Measurements from ENCODE around the gene SCARB1.

The SCARB1 gene

DNA sequence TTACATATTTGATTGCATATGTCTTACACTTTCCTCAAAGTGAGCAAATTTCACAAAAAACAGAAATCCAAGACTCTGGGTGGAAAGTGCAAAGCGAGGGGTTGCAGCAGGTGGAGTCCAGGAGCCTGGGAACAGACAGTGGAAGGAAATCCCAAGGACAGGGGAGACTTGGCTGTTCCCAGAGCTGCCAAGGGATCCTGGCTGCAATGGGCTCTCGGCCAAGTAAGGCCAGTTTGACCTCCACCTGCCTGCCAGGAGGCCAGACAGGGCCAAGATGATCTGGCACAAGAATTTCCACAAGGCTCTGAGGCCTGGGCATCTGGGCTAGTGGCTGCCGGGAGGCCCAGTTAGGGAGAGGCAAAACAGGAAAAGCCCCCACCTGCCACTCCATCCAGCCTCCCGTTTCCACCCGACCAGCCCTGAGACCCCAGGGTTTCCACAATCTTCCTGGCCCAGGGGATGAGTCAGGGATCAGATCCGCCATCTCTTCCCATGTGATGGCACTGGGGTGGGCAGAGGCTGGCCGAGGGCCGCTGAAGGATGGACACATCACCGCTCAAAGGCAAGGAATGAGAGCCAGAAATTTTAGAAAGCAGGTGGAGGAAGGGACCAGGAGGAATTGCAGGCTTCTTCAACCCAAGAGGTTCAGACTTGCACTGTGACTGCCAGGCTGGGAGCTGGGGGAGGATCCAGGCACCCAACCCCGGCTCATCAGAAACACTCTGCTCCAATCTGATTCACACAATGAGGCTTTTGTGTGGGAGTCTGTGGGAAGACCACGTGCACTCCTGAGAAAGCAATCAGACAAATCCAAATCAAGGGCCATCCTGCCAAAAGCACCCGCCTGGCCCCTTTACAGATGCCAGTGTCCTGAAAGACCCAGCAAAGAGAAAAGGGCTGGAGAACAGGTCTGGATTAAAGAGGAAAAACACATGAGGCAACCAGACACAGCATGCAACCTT is 16.3 kb downstream of the SCARB1 start:
- no peaks in the 10 kb centered on the region for H3K9me3 ChIP-seq (ENCODE audit: control insufficient read depth, insufficient read depth, low read length)
- H3K9ac ChIP-seq (ENCODE audit: low read depth, low read length): no peak overlapping the region
- no peaks in the 10 kb centered on the region for H3K4me1 ChIP-seq (ENCODE audit: insufficient read depth, low read length)
- no peaks in the 10 kb centered on the region for H3K36me3 ChIP-seq (ENCODE audit: insufficient read depth, low read length)

DNA sequence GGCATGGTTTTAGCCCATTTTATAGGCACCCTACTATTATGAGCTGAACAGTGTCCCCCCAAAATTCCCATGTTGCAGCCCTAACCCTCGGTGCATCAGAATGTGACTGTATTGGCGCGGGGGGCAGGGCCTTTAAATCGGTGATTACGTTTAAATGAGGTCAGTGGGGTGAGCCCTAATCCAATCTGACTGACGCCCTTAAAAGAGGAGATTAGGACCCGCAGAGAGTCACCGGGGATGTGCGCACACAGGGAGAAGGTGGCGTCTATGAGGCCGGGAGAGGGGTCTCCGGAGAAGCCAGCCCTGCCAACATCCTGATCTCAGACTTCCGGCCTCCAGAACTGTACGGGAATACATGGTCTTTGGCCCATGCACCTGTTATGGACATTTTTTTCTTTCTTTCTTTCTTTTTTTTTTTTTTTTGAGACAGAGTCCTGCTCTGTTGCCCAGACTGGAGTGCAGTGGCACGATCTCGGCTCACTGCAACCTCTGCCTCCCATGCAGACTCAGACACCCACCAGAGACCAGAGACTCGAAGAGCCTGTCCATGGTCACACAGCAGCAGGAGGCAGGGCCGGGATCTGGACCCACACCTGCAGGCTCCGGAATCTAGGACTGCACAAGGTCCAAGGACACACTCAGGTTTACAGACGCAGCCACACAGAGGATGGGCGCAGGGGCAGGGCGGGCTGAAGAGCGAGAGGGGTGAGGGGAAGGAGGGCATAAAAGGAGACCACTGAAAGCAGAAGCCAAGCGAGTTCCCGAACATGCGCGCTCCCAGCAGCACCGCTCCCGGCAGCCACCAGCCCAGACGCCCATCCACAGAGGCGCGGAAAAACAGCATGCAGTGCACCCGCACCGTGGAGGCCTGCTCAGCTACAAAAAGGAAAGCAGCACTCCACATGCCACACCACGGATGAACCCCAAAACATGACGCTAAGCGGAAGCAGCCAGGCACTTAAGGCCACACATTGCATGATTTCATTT is 19.0 kb downstream of the SCARB1 start:
- H3K36me3 ChIP-seq (ENCODE audit: insufficient read depth, low read length): no peaks in the 10 kb centered on the region

DNA sequence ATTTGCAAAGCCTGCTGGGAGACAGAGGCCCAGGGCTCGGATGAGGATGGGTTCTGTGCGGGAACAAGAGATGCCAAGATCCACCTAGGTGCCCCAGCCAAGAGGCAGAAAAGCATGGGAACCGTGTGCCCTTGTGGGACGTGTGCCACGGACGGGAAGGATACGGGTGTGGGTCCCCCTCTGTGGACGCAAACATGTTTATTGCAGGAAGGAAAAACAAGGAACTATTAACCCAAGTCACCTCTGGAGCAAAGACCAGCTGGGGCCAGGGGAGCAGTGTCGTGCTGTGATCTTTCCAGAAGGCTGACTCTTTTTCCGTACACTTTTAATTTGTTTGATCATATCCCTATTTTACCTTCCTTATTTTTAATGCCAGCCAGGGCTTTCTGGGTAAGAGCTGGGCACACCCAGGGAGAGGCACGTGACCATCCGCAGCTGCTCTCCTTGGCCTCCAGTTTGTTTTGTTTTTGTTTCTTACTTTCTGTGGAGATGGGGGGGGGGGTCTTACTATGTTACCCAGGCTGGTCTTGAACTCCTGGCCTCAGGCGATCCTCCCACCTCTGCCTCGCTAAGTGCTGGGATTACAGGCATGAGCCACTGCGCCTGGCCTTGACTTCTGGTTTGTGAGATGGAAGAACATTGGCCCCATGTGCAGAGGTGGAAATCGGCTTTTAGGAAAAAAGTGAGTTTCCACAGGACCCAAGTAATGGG is 20.7 kb downstream of the SCARB1 start:
- no peaks in the 10 kb centered on the region for H3K9me3 ChIP-seq (ENCODE audit: control insufficient read depth, insufficient read depth, low read length)
- H3K4me1 ChIP-seq (ENCODE audit: insufficient read depth, low read length): peaks cover 8% of the 10 kb centered on the region
- H3K9ac ChIP-seq (ENCODE audit: low read depth, low read length): no peak overlapping the region
- H3K36me3 ChIP-seq (ENCODE audit: insufficient read depth, low read length): no peaks in the 10 kb centered on the region

More for the DNA sequence above, 19.0 kb downstream of the SCARB1 start:
- H3K9ac ChIP-seq (ENCODE audit: low read depth, low read length): no peak overlapping the region
- H3K4me1 ChIP-seq (ENCODE audit: insufficient read depth, low read length): peaks cover 3% of the 10 kb centered on the region; the same call in 1 of the 2 replicates
- H3K9me3 ChIP-seq (ENCODE audit: control insufficient read depth, insufficient read depth, low read length): no peaks in the 10 kb centered on the region

DNA sequence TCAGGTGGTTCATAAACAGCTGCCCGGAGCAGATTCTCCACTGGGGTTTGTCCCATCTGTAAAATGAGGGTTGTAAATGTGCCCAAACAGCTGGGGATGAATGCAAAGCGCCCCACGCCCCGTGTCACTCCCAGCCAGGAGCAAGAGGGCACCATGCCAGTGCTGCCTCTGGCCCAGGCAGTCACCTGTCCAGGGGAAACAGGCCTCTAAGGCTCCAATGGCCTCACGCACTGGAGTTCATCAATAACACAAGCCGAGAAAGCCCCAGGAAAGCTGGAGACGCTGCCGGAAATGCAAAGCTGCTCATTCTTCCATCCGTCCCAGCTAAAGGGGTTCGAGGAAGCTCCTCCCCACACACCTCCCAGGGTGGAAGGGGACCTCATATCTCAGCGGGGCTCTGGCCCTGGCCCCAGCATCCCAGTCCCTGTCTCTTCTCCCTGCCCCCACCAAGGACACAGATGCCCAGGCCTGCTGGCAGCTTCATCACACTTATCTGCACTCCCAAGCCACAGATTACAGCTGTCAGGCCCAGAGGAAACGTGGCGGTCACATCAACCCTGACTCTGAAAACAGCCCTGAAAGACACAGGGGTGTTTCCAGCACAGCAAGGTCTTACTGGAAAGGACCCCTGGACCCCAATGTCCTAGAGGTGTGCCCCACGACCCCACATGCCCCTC is 21.5 kb downstream of the SCARB1 start:
- Histone ChIP-seq H3K4me1 (ENCODE audit: insufficient read depth, low read length) (peaks cover 8% of the 10 kb centered on the region), H3K36me3 (ENCODE audit: insufficient read depth, low read length) (no peaks in the 10 kb centered on the region), H3K9me3 (ENCODE audit: control insufficient read depth, insufficient read depth, low read length) (no peaks in the 10 kb centered on the region), H3K9ac (ENCODE audit: low read depth, low read length) (no peak overlapping the region)

DNA sequence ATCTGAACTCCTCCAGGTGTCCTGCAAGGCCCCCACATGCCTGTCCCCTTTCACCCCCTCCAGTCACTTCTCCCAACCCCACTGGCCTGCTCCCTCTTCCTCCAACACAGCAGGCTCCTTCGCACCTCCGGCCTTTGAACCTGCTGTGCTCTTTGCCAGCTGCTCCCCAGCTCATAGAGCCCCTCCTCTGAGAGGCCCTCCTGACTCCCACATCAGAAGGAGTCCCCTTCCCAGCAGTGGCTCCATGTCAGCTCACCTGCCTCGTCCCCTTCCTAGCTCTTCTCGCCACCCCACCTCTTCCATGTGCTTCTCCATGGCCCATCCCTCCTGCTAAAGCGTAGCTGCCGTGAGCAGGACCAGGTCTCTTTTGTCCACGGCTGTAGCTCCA is 22.1 kb downstream of the SCARB1 start:
- peaks cover 8% of the 10 kb centered on the region for H3K4me1 ChIP-seq (ENCODE audit: insufficient read depth, low read length)
- no peak overlapping the region for H3K9ac ChIP-seq (ENCODE audit: low read depth, low read length)
- H3K9me3 ChIP-seq (ENCODE audit: control insufficient read depth, insufficient read depth, low read length): no peaks in the 10 kb centered on the region
- H3K36me3 ChIP-seq (ENCODE audit: insufficient read depth, low read length): no peaks in the 10 kb centered on the region

DNA sequence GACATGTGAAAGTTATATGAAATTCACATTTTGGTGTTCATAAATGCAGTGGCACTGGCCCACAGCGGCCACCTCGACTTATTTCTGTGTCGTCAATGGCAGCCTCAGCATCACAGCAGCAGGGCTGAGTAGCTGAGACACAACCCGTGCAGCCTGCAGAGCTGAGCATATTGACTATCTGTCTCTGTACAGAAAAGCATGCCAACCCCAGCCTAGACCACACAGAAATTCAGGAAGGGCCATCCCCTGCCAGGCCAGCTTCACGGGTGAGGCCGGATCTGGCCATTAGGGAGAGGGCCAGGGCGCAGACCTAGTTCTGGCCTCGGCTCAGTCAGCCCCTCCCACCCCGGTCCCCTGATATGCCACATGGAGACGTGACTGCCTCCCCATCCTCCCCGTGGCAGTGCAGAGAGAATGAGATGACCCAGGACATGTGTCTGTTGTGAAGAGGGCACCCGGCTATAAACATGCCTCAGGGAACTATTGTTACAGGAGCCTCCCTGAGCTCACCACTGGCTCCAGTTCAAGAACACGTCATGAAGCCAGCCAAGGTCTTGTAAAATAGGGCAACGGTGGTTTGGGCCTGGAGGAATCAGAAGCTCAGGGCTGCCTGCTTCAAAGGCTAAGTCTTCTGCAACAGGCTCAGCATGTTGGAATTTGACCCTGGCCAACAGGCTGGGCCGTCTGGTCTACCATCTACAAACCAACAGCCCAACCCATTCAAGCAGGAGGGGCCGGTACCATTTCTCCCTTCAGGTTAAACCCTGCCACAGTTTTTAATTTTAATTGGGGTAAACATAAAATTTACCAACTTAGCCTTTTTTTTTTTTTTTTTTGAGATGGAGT is 25.5 kb downstream of the SCARB1 start:
- Histone ChIP-seq H3K9ac (ENCODE audit: low read depth, low read length) (no peak overlapping the region), H3K36me3 (ENCODE audit: insufficient read depth, low read length) (no peaks in the 10 kb centered on the region), H3K4me1 (ENCODE audit: insufficient read depth, low read length) (peaks cover 15% of the 10 kb centered on the region), H3K9me3 (ENCODE audit: control insufficient read depth, insufficient read depth, low read length) (no peaks in the 10 kb centered on the region)

DNA sequence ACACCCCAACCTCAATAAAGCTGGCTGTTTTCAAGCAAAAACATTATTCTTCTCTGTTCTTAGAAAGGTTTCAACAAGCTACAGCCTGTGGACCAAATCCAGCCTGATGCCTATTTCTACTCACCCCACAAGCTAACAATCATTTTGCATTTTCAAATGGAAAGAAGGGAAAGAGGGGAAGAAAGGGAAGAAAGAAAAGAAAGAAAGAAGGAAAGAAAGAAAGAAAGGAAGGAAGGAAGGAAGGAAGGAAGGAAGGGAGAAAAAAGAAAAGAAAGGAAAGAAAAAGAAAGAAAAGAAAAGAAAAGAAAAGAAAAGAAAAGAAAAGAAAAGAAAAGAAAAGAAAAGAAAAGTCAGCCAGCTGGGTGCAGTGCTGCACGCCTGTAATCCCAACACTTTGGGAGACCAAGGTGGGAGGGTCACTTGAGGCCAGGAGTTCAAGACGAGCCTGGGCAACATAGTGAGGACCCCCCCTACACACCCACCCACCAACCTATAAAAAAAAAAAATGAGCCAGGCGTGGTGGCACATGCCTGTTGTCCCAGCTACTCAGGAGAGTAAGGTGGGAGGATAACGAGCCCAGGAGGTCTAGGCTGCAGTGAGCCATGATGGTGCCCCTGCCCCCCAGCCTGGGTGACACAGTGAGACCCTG is 26.3 kb downstream of the SCARB1 start:
- H3K4me1 ChIP-seq (ENCODE audit: insufficient read depth, low read length): peaks cover 15% of the 10 kb centered on the region
- H3K9ac ChIP-seq (ENCODE audit: low read depth, low read length): no peak overlapping the region
- H3K9me3 ChIP-seq (ENCODE audit: control insufficient read depth, insufficient read depth, low read length): no peaks in the 10 kb centered on the region
- no peaks in the 10 kb centered on the region for H3K36me3 ChIP-seq (ENCODE audit: insufficient read depth, low read length)

DNA sequence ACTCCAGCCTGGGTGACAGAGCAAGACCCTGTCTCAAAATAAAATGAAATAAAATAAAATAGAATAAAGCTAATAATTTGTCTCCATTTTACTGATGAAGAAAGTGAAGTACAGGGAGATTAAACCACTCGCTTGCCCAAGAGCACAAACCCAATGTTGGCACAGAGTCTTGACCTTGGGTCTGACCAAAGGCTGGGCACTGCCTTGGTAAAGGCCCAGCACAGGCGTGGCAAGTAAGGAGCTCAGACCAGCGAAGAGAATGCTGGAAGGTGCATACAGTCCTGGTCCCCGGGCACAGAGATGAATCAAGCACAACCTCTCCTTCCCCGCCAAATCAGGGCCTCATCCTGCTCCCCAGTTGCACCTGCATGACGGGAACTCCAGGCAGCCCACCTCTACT is 26.9 kb downstream of the SCARB1 start:
- H3K4me1 ChIP-seq (ENCODE audit: insufficient read depth, low read length): peaks cover 17% of the 10 kb centered on the region
- H3K9me3 ChIP-seq (ENCODE audit: control insufficient read depth, insufficient read depth, low read length): no peaks in the 10 kb centered on the region
- no peak overlapping the region for H3K9ac ChIP-seq (ENCODE audit: low read depth, low read length)
- H3K36me3 ChIP-seq (ENCODE audit: insufficient read depth, low read length): no peaks in the 10 kb centered on the region

DNA sequence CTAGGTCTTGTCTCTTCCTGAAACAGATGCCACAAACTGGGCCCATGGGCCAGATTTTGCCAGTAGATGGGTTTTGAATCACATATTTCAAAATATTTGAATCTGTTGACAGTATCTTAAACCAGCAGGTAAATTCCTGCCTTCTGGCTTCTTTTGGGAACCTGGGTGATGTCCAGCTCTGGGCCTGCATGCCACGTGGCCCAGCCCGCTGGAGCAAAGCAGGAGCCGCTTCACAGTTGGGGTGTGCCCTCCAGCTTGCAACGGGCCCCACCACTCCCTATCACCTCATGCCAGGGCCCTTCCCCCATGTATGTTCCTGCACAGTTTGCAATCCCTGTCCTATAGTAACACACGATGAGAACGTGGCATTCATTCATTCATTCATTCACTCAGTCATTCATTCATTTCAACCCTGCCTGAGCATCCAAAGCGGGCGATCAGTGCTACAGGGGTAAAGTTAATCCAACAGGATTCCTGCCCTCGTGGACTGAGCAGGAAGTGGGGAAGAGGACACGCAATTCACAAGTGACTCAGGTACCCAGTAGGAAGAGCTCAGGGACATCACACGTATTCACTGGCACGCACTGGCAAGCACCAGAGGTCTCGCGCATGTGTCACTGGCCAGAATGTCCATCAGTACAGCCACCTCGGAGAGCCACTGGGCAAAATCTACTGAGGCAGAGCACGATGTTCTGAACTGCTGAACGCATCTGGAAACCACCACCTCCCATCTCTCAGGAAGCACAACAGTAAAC is 27.8 kb downstream of the SCARB1 start:
- Histone ChIP-seq H3K36me3 (ENCODE audit: insufficient read depth, low read length) (no peaks in the 10 kb centered on the region), H3K9me3 (ENCODE audit: control insufficient read depth, insufficient read depth, low read length) (no peaks in the 10 kb centered on the region), H3K9ac (ENCODE audit: low read depth, low read length) (no peak overlapping the region), H3K4me1 (ENCODE audit: insufficient read depth, low read length) (peaks cover 18% of the 10 kb centered on the region)

DNA sequence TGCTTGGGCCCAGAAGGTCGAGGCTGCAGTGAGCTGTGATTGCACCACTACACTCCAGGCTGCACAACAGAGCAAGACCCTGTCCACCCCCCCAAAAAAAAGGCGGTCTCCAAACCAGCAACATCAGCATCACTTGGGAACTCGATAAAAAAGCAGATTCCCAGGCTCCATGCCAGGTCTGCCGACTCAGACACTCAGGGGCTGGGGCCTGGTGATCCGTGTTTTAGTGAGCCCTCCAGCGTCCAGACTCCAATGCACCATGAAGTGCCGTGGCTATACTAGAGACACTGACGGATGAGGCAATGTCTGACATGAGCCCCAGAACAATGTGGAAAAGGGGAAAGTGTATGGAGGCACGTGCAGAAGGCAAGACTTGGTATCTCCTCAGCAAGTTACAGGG is 28.8 kb downstream of the SCARB1 start:
- H3K36me3 ChIP-seq (ENCODE audit: insufficient read depth, low read length): no peaks in the 10 kb centered on the region
- no peaks in the 10 kb centered on the region for H3K9me3 ChIP-seq (ENCODE audit: control insufficient read depth, insufficient read depth, low read length)
- H3K9ac ChIP-seq (ENCODE audit: low read depth, low read length): no peak overlapping the region
- H3K4me1 ChIP-seq (ENCODE audit: insufficient read depth, low read length): peaks cover 18% of the 10 kb centered on the region

DNA sequence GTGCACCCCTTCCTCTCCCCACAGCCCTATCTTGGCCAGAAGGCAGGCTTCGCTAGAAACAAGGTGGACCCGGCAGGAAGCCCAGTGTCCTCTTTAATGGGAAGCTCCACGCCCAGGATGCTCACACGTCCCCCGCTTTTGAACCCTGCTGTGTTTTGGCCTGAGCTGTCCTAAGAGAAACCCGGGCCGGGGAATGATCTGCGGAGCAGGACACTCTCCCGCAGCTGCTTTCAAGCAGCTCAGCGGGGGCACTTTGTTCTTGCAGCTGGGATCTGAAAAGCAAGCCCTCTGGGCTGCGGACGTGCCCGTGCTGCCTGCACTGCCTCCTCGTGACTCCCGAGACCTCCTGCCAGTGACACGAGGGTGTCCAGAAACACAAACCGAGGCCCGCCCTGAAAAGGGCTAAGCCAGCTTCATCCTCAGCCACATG is 30.0 kb downstream of the SCARB1 start:
- H3K4me1 ChIP-seq (ENCODE audit: insufficient read depth, low read length): peaks cover 18% of the 10 kb centered on the region
- no peak overlapping the region for H3K9ac ChIP-seq (ENCODE audit: low read depth, low read length)
- no peaks in the 10 kb centered on the region for H3K9me3 ChIP-seq (ENCODE audit: control insufficient read depth, insufficient read depth, low read length)
- H3K36me3 ChIP-seq (ENCODE audit: insufficient read depth, low read length): no peaks in the 10 kb centered on the region

DNA sequence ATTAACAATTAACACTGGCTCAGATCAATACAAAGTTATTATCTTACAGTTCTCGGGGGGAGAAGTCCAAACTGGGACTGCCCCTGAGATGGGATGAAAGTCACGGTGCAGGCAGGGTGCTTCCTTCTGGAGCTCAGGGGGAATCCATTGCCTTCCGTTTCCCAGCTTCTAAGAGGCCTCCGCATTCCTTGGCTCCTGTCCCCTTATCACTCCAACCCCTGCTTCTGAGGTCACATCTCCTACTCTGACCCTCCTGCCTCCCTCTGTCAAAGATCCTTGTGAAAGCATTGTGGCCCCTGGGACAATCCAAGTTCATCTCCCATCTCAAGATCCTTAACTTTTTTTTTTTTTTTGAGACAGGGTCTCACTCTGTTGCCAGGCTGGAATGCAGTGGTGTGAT is 30.8 kb downstream of the SCARB1 start:
- no peaks in the 10 kb centered on the region for H3K9me3 ChIP-seq (ENCODE audit: control insufficient read depth, insufficient read depth, low read length)
- H3K9ac ChIP-seq (ENCODE audit: low read depth, low read length): no peak overlapping the region
- H3K4me1 ChIP-seq (ENCODE audit: insufficient read depth, low read length): peaks cover 19% of the 10 kb centered on the region
- H3K36me3 ChIP-seq (ENCODE audit: insufficient read depth, low read length): no peaks in the 10 kb centered on the region

Measured in ES-I3 (cell line).